K562 (cell line): ENCODE data around the gene ACOT7. TPM values are rescaled to one million over a fixed set of nuclear protein-coding genes. Genes with fewer than 3 reads are reported as not detected.
A peak's percentile ranks its signal among the peaks of the same experiment; 100 is the strongest.

ENCODE experiments used
- BCL6 ChIP-seq: fragments of 250-450 bp; sonication (Bioruptor Pico); IDR thresholded peaks from 2 replicates; pipeline ENCODE4 v1.4.0; 2020
- GABPB1 ChIP-seq: sonication (generic); formaldehyde crosslinking; IDR thresholded peaks from 2 replicates; pipeline ENCODE4 v1.8.0; 2022; ENCODE audit warnings: mild to moderate bottlenecking, missing genetic modification reagents
- HDAC1 ChIP-seq, 2 experiments: fragments of 450-650 bp; IDR thresholded peaks; 2 replicates each; pipeline ENCODE4 v1.6.1; 2016 to 2017; ENCODE audit warnings: inconsistent platforms in 1 of 2, mild to moderate bottlenecking in 1 of 2, moderate library complexity in 1 of 2
- HLTF ChIP-seq: fragments of 450-650 bp; IDR thresholded peaks from 2 replicates; pipeline ENCODE4 v1.6.1; 2016
- HMG20B ChIP-seq: fragments of 250-450 bp; sonication (Bioruptor Pico); IDR thresholded peaks from 2 replicates; pipeline ENCODE4 v1.5.0; 2021; ENCODE audit warnings: mild to moderate bottlenecking
- KDM5B ChIP-seq: fragments of 200-600 bp; sonication (generic); IDR thresholded peaks from 2 replicates; pipeline ENCODE4 v1.6.1; 2012; ENCODE audit warnings: low read depth, mild to moderate bottlenecking, moderate library complexity, low read length, control low read depth, inconsistent platforms; ENCODE audit not compliant: insufficient replicate concordance
- NFE2 ChIP-seq: IDR thresholded peaks from 2 replicates; pipeline ENCODE4 v1.6.1; 2014; ENCODE audit warnings: antibody characterized with exemption, low read depth
- NFE2L1 ChIP-seq: fragments of 450-650 bp; IDR thresholded peaks from 2 replicates; pipeline ENCODE4 v1.6.1; 2016; ENCODE audit warnings: missing genetic modification characterization, low read depth, mild to moderate bottlenecking, missing compliant biosample characterization, moderate library complexity, borderline replicate concordance
- PHF21A ChIP-seq: fragments of 450-650 bp; IDR thresholded peaks from 2 replicates; pipeline ENCODE4 v1.6.1; 2017; ENCODE audit warnings: low read depth, borderline replicate concordance
- POLR3A ChIP-seq: IDR thresholded peaks from 2 replicates; pipeline ENCODE4 v1.6.1; 2011; ENCODE audit warnings: borderline replicate concordance, mild to moderate bottlenecking, moderate library complexity; ENCODE audit not compliant: insufficient read length, insufficient read depth; ENCODE audit errors: extremely low read depth
- RB1 ChIP-seq: fragments of 450-650 bp; IDR thresholded peaks from 2 replicates; pipeline ENCODE4 v1.6.1; 2017; ENCODE audit warnings: low read depth, mild to moderate bottlenecking
- SMAD2 ChIP-seq: fragments of 150-350 bp; IDR thresholded peaks from 2 replicates; pipeline ENCODE4 v1.6.1; 2014; ENCODE audit warnings: low read depth, mild to moderate bottlenecking, low read length
- SMAD3 ChIP-seq: fragments of 450-650 bp; formaldehyde crosslinking; conservative IDR thresholded peaks from 2 replicates; pipeline ENCODE4 v1.4.0; 2020; ENCODE audit warnings: mild to moderate bottlenecking
- U2AF1 ChIP-seq: fragments of 200-400 bp; formaldehyde crosslinking; optimal IDR thresholded peaks from 2 replicates; pipeline ENCODE3; 2017; ENCODE audit warnings: mild to moderate bottlenecking, low read depth, low read length, moderate library complexity
- XRCC5 ChIP-seq: fragments of 200-400 bp; formaldehyde crosslinking; IDR thresholded peaks from 2 replicates; pipeline ENCODE4 v1.6.1; 2017; ENCODE audit warnings: low read depth, mild to moderate bottlenecking, low read length
- ZNF146 ChIP-seq: IDR thresholded peaks from one replicate; pipeline ENCODE4 v1.6.1; 2018; ENCODE audit warnings: missing compliant biosample characterization; ENCODE audit not compliant: unreplicated experiment
- ZNF695 ChIP-seq: fragments of 450-650 bp; formaldehyde crosslinking; IDR thresholded peaks from 2 replicates; pipeline ENCODE4 v1.4.0; 2020; ENCODE audit warnings: mild to moderate bottlenecking, moderate library complexity
- ZNF778 ChIP-seq: fragments of 450-650 bp; formaldehyde crosslinking; IDR thresholded peaks from 2 replicates; pipeline ENCODE4 v1.4.0; 2020; ENCODE audit warnings: mild to moderate bottlenecking, moderate library complexity
- ZZZ3 ChIP-seq: fragments of 450-650 bp; IDR thresholded peaks from 2 replicates; pipeline ENCODE4 v1.6.1; 2016; ENCODE audit warnings: antibody characterized with exemption, mild to moderate bottlenecking, moderate library complexity
- polyA plus RNA-seq, 8 experiments: library from polyadenylated mRNA; depleted of rRNA in 4 of 8; stranded (reverse) in 5 of 8; unstranded in 3 of 8; fragments of >200 nt; fragmentation: Nextera tagmentation in 2 of 8; fragmentation: Illumina TruSeq in 1 of 8; extraction: Ambion mirVana in 2 of 8; extraction: Trizol in 1 of 8; gene quantifications; 2 replicates each; pipeline versions ENCODE4 v1.2.1 to v1.2.3, GENCODE V29; 2011 to 2014; ENCODE audit warnings: inconsistent platforms in 1 of 8, missing spikeins in 1 of 8
- total RNA-seq, 7 experiments: library from RNA; depleted of rRNA in 6 of 7; stranded (reverse); fragments of >200 nt in 6 of 7; fragmentation: Illumina TruSeq in 2 of 7; extraction: Trizol in 2 of 7; gene quantifications; 2 replicates each; pipeline versions ENCODE4 v1.2.1 to v1.2.3, GENCODE V29; 2011 to 2021; ENCODE audit warnings: low replicate concordance in 1 of 7
- TF ChIP-seq, protein P1 (sequence below): fragments of 250-450 bp; sonication (Bioruptor Pico); IDR thresholded peaks from 2 replicates; pipeline ENCODE4 v1.5.0; 2021
- TF ChIP-seq, protein P2 (sequence below): fragments of 250-450 bp; sonication (Bioruptor Pico); IDR thresholded peaks from 2 replicates; pipeline ENCODE4 v1.4.0; 2020; ENCODE audit warnings: mild to moderate bottlenecking, moderate library complexity, borderline replicate concordance
- TF ChIP-seq, protein P3 (sequence below): sonication (generic); formaldehyde crosslinking; IDR thresholded peaks from 2 replicates; pipeline ENCODE4 v1.8.0; 2022; ENCODE audit warnings: mild to moderate bottlenecking, low read depth, missing genetic modification reagents
- TF ChIP-seq, protein P4 (sequence below): sonication (generic); formaldehyde crosslinking; IDR thresholded peaks from 2 replicates; pipeline ENCODE4 v1.8.1; 2023; ENCODE audit warnings: mild to moderate bottlenecking, missing genetic modification reagents

ACOT7 gene
- total and polyA plus RNA-seq, 9 of the 15 experiments (the other 6 are each of a cell fraction or from before 2014, with no cell fraction given) = 7.0 to 92.6 (median 37.2) TPM

DNA sequence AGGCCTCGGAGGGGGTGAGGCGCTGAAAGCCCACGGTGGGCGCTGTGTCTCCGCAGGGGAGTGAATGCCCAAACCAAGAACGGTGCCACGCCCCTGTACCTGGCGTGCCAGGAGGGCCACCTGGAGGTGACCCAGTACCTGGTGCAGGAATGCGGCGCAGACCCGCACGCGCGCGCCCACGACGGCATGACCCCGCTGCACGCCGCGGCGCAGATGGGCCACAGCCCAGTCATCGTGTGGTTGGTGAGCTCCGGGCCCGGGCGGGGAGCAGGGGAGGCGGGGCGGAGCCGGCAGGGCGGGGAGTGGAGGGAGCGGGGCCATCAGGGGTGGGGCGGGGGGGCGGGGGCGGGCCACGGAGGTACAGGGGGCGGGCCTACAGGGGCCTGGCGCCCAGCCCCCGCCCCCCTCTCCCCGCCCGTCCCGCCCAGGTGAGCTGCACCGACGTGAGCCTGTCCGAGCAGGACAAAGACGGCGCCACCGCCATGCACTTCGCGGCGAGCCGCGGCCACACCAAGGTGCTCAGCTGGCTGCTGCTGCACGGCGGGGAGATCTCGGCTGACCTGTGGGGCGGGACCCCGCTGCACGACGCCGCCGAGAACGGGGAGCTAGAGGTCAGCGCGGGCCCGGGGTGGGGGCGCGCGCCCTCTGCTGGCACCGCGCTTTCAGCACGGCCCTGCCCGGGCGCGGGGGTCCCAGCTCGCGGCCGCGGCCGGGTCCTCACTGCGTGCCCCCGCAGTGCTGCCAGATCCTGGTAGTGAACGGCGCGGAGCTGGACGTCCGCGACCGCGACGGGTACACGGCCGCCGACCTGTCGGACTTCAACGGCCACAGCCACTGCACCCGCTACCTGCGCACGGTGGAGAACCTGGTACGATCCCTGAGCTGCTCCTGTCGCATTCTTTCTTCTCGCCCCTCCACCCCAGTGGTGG, 46.9 kb upstream of the ACOT7 start (continued):
- TF ChIP-seq HLTF (no peak), PHF21A (no peak), ZZZ3 (no peak), HDAC1 (IDR thresholded peaks at IDR 0.05) (peak in 1 of 2 experiments; percentile 55; a peak in 1 of 4 replicates), U2AF1 (no peak), ZNF146 (CRISPR knock-in tag) (no peak), ZNF778 (CRISPR knock-in tag) (no peak), NFE2 (peak; percentile 60), KDM5B (no peak), RB1 (0 out of 2 replicates have a peak, but pooled peaks have one; percentile 21), SMAD2 (no peak), BCL6 (no peak), POLR3A (no peak), SMAD3 (CRISPR knock-in tag) (no peak), HMG20B (CRISPR knock-in tag) (no peak), NFE2L1 (no peak), XRCC5 (no peak), ZNF695 (CRISPR knock-in tag) (no peak), GABPB1 (0 out of 2 replicates have a peak, but pooled peaks have one; percentile 15)
- TF ChIP-seq, protein P1, sequence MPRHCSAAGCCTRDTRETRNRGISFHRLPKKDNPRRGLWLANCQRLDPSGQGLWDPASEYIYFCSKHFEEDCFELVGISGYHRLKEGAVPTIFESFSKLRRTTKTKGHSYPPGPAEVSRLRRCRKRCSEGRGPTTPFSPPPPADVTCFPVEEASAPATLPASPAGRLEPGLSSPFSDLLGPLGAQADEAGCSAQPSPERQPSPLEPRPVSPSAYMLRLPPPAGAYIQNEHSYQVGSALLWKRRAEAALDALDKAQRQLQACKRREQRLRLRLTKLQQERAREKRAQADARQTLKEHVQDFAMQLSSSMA (CRISPR knock-in tag) = no peak
- TF ChIP-seq, protein P2, sequence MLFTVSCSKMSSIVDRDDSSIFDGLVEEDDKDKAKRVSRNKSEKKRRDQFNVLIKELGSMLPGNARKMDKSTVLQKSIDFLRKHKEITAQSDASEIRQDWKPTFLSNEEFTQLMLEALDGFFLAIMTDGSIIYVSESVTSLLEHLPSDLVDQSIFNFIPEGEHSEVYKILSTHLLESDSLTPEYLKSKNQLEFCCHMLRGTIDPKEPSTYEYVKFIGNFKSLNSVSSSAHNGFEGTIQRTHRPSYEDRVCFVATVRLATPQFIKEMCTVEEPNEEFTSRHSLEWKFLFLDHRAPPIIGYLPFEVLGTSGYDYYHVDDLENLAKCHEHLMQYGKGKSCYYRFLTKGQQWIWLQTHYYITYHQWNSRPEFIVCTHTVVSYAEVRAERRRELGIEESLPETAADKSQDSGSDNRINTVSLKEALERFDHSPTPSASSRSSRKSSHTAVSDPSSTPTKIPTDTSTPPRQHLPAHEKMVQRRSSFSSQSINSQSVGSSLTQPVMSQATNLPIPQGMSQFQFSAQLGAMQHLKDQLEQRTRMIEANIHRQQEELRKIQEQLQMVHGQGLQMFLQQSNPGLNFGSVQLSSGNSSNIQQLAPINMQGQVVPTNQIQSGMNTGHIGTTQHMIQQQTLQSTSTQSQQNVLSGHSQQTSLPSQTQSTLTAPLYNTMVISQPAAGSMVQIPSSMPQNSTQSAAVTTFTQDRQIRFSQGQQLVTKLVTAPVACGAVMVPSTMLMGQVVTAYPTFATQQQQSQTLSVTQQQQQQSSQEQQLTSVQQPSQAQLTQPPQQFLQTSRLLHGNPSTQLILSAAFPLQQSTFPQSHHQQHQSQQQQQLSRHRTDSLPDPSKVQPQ (CRISPR knock-in tag) = no peak
- TF ChIP-seq, protein P3, sequence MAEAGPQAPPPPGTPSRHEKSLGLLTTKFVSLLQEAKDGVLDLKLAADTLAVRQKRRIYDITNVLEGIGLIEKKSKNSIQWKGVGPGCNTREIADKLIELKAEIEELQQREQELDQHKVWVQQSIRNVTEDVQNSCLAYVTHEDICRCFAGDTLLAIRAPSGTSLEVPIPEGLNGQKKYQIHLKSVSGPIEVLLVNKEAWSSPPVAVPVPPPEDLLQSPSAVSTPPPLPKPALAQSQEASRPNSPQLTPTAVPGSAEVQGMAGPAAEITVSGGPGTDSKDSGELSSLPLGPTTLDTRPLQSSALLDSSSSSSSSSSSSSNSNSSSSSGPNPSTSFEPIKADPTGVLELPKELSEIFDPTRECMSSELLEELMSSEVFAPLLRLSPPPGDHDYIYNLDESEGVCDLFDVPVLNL (CRISPR knock-in tag) = no peak
- TF ChIP-seq, protein P4, sequence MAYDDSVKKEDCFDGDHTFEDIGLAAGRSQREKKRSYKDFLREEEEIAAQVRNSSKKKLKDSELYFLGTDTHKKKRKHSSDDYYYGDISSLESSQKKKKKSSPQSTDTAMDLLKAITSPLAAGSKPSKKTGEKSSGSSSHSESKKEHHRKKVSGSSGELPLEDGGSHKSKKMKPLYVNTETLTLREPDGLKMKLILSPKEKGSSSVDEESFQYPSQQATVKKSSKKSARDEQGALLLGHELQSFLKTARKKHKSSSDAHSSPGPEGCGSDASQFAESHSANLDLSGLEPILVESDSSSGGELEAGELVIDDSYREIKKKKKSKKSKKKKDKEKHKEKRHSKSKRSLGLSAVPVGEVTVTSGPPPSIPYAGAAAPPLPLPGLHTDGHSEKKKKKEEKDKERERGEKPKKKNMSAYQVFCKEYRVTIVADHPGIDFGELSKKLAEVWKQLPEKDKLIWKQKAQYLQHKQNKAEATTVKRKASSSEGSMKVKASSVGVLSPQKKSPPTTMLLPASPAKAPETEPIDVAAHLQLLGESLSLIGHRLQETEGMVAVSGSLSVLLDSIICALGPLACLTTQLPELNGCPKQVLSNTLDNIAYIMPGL (CRISPR knock-in tag) = no peak
